Adrenal gland (tissue), 12 donors: ENCODE measurements around the gene RPEL1. TPM values are rescaled to one million over a fixed set of nuclear protein-coding genes. Genes with fewer than 3 reads are reported as not detected.
A peak's percentile ranks its signal among the peaks of the same experiment; 100 is the strongest.

ENCODE experiments used
- DNase-seq, 7 donors: peaks; one replicate each; pipeline ENCODE4 v3.0.0-alpha.2; 2019 to 2020
- H3K27ac ChIP-seq, 5 donors: fragments of 200-600 bp; sonication (generic) in 4 of 5; 1 replicate in 3 of 5; 2 replicates in 2 of 5; pipeline versions ENCODE4 v1.5.1 to v1.8.0; 2016 to 2020; ENCODE audit warnings: mild to moderate bottlenecking in 1 of 5
- H3K27me3 ChIP-seq: fragments of 200-600 bp; 2 replicates; pipeline ENCODE4 v1.8.0; 2021
- H3K36me3 ChIP-seq, 2 donors: fragments of 200-600 bp; replicated peaks in 1 of 2; 1 replicate in 1 of 2; 2 replicates in 1 of 2; pipeline versions ENCODE4 v1.5.1 to v1.8.0; 2018 to 2022
- H3K4me1 ChIP-seq, 2 donors: fragments of 200-600 bp; replicated peaks in 1 of 2; 1 replicate in 1 of 2; 2 replicates in 1 of 2; pipeline versions ENCODE4 v1.5.1 to v1.8.0; 2018 to 2021
- H3K4me3 ChIP-seq, 4 donors: fragments of 200-600 bp; sonication (generic) in 3 of 4; one replicate each; pipeline ENCODE4 v1.5.1; 2016 to 2018
- H3K9me3 ChIP-seq, 3 donors: fragments of 200-600 bp; sonication (generic) in 1 of 3; replicated peaks in 1 of 3; 1 replicate in 2 of 3; 2 replicates in 1 of 3; pipeline versions ENCODE4 v1.5.1 to v1.8.0; 2016 to 2021
- POLR2A ChIP-seq, 2 donors: fragments of 450-650 bp; IDR thresholded peaks; one replicate each; pipeline ENCODE4 v1.6.1; 2017; ENCODE audit warnings: antibody characterized with exemption in 2 of 2, mild to moderate bottlenecking in 2 of 2, moderate library complexity in 1 of 2
- WGBS, 4 donors: extraction: QIAGEN DNeasy Blood & Tissue Kit in 2 of 4; methylation state at CpG; one replicate each; pipeline versions ENCODE4 v1.1.5 to v1.1.7; 2013 to 2017; 5-methylcytosine and 5-hydroxymethylcytosine counted together
- intact Hi-C, 2 donors: fragments of 100-400 bp; cut with DNase I; formaldehyde crosslinking; loops; one replicate each; pipeline versions ENCODE4 v1.14.1 to v1.15.0; 2022 to 2023
- polyA plus RNA-seq, 3 donors: library from polyadenylated mRNA; stranded (reverse); fragments of 200-250 nt in 2 of 3; fragments of 350-450 nt in 1 of 3; fragmentation: Illumina TruSeq in 1 of 3; extraction: RNeasy Lipid Tissue Mini Kit (QIAGEN cat#74804) in 1 of 3; gene quantifications; one replicate each; pipeline ENCODE4 v1.2.3, GENCODE V29; 2013 to 2014
- total RNA-seq, 9 donors: library from RNA; depleted of rRNA in 4 of 9; stranded (reverse); fragments of >200 nt in 4 of 9; fragments of 120-200 nt in 1 of 9; fragmentation: NEBNext Ultra II Directional in 1 of 9; extraction: Animal tissue kit (Norgen Biotek cat#: 25700) in 1 of 9; gene quantifications; one replicate each; pipeline versions ENCODE4 v1.1.0 to v1.2.4, GENCODE V29; 2013 to 2023
- TF ChIP-seq, protein P1 (sequence below), 6 experiments: fragments of 450-650 bp in 4 of 6; fragments of 200-600 bp in 2 of 6; sonication (generic) in 1 of 6; IDR thresholded peaks; 1 replicate in 5 of 6; 2 replicates in 1 of 6; pipeline versions ENCODE4 v1.5.1 to v1.8.0; 2016 to 2021; ENCODE audit warnings: antibody characterized with exemption in 6 of 6, mild to moderate bottlenecking in 2 of 6, moderate library complexity in 1 of 6
- donor health status: healthy with polysubstance abuse.
- donor health status: Bipolar disorder and iron deficiency.
- donor health status: DM: yes; HTN: yes; CAD: no.
- donor health status: DM: no; HTN: no; CAD: no.
- donor health status: DM: no; HTN: no; CAD: no.
- donor health status: DM: yes; HTN: yes; CAD: no.

Gene RPEL1
- total and polyA plus RNA-seq, 12 donors: 0.09 to 0.11 TPM; not detected in 10

DNA sequence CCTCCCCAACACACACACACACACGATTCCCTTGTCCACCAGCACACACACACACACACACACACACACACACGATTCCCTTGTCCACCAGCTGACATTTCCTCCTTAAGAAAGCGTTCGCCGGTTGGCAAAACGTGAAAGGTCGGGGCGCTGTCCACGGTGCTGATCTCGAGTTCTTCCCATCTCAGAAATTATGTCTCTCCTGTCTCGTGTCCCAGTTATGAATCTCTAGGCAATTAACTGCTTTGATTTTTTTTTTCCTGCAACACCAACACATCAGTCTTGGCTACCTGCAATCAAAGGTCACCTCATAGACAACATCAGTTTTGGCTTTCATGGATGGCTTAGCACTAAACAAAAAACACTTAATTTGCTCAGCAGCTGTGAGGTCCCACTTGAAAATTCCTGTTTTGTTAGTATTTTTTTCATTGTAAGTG is 33.2 kb downstream of the RPEL1 start:
- H3K4me3 ChIP-seq: no peak overlapping the region
- peaks cover 25% of the 10 kb centered on the region for H3K27me3 ChIP-seq

DNA sequence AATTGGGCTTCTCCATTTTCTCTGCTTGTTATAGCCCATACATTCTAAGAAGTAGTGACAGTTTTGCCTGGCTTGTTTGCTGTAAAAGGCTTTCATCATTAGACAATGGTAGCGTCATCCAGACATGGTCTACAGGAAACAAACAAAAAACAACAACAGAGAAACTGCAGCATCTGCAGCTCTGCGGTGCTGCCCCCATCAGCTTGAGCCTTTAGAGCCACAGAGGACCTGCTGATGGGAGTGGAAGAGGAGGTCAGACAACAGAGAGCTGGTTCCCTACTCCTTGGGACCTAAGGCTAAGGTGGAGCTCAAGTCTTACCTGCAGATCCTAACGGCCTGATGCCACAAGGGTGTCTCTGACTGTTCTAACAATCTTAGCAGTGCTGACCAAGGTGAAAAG is 34.3 kb downstream of the RPEL1 start:
- Histone ChIP-seq H3K27me3 (peaks cover 25% of the 10 kb centered on the region), H3K36me3 (no peaks in the 10 kb centered on the region), H3K9me3 (no peaks in the 10 kb centered on the region), H3K4me1 (peaks cover 8 to 14% of the 10 kb centered on the region in 2 donors), H3K4me3 (no peak overlapping the region), H3K27ac (no peak overlapping the region)
- TF ChIP-seq, protein P1, sequence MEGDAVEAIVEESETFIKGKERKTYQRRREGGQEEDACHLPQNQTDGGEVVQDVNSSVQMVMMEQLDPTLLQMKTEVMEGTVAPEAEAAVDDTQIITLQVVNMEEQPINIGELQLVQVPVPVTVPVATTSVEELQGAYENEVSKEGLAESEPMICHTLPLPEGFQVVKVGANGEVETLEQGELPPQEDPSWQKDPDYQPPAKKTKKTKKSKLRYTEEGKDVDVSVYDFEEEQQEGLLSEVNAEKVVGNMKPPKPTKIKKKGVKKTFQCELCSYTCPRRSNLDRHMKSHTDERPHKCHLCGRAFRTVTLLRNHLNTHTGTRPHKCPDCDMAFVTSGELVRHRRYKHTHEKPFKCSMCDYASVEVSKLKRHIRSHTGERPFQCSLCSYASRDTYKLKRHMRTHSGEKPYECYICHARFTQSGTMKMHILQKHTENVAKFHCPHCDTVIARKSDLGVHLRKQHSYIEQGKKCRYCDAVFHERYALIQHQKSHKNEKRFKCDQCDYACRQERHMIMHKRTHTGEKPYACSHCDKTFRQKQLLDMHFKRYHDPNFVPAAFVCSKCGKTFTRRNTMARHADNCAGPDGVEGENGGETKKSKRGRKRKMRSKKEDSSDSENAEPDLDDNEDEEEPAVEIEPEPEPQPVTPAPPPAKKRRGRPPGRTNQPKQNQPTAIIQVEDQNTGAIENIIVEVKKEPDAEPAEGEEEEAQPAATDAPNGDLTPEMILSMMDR (IDR thresholded peaks at IDR 0.05): no peak
- no peak for TF ChIP-seq POLR2A (IDR thresholded peaks at IDR 0.05)
- intact Hi-C loops: no loop called here
- 63 to 83% (median 70%) methylated on average over 3 of the region's 3 CpGs for WGBS, 4 donors
- DNase-seq: no peak

More for the DNA sequence above, 33.2 kb downstream of the RPEL1 start:
- 2 to 5% (median 4%) methylated on average over 10 to 11 of the region's 11 CpGs for WGBS, 4 donors
- peak in 6 of 7 donors; percentile 38 to 67 (median 56) for DNase-seq
- no peaks in the 10 kb centered on the region for H3K36me3 ChIP-seq
- H3K9me3 ChIP-seq: no peaks in the 10 kb centered on the region
- intact Hi-C loops: no loop called here
- peaks cover 8 to 14% of the 10 kb centered on the region in 2 donors for H3K4me1 ChIP-seq
- no peak for TF ChIP-seq POLR2A (IDR thresholded peaks at IDR 0.05)
- TF ChIP-seq, protein P1 (IDR thresholded peaks at IDR 0.05): no peak
- H3K27ac ChIP-seq: no peak overlapping the region

DNA sequence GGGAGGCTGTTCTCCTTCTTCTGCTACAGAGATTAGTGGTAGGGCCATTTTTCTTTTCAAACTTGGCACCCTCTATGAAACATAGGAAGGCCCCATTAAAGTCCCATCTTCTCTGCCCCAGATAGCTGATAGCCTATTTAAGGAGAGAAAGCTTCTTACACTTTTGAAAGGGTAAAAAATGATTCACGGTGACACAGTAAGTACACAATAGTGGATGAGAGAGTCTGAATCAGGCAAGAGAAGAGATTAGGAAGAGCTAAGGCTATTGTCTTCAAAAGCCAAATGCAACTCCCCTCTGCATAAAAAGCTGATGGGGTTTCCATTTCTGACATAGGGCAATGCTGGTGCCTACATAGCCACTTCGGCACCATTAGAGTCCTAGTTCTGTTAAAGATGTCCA is 34.8 kb downstream of the RPEL1 start:
- Histone ChIP-seq H3K27ac (no peak overlapping the region), H3K9me3 (no peaks in the 10 kb centered on the region), H3K4me1 (peaks cover 8 to 14% of the 10 kb centered on the region in 2 donors), H3K4me3 (no peak overlapping the region), H3K36me3 (no peaks in the 10 kb centered on the region), H3K27me3 (peaks cover 26% of the 10 kb centered on the region)
- DNase-seq: no peak
- TF ChIP-seq, protein P1 (IDR thresholded peaks at IDR 0.05): no peak
- no peak for TF ChIP-seq POLR2A (IDR thresholded peaks at IDR 0.05)
- intact Hi-C loops: no loop called here
- 80 to 87% (median 82%) methylated on average over 2 of the region's 2 CpGs for WGBS, 4 donors

DNA sequence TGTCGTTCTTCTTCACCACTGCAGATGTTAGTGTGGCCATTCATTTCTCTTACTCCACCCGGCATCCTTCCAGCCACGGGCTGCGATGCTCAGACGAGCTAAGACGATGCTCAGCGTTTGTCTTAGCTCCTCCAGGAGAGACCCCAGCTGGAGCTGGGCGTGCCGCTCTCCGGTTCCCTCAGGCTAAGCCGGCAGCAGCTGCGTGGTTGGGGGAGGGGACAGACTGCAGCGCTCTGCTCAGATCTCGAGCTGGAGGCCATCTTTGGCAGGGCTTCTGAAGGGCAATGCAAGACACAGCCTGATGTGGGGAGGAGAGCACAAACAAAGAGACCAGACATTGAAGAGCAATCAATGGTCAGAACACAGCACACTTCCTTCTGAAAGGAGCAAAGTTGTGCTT is 36.1 kb downstream of the RPEL1 start:
- intact Hi-C loops: no loop called here
- Histone ChIP-seq H3K36me3 (no peaks in the 10 kb centered on the region), H3K27me3 (peaks cover 20% of the 10 kb centered on the region), H3K4me1 (peaks cover 8 to 14% of the 10 kb centered on the region in 2 donors), H3K9me3 (no peaks in the 10 kb centered on the region), H3K27ac (no peak overlapping the region), H3K4me3 (no peak overlapping the region)
- 1 to 3% (median 3%) methylated on average over 14 of the region's 14 CpGs for WGBS, 4 donors
- peak in 1 of 7 donors; percentile 62 for DNase-seq
- no peak for TF ChIP-seq POLR2A (IDR thresholded peaks at IDR 0.05)
- TF ChIP-seq, protein P1 (IDR thresholded peaks at IDR 0.05): no peak
